T-helper 1 cell (primary cell): ENCODE data around the gene TSR1.

Source experiments
- DNase-seq, 5 donors: peaks; one replicate each; pipeline ENCODE4 v3.0.0-alpha.2; 2012 to 2020
- total RNA-seq, 4 donors: gene quantifications; one replicate each; lab custom pipeline; 2026; lab: John Stamatoyannopoulos, UW

The TSR1 gene
- total RNA-seq: 45.2 to 66.8 (median 51.9) reads per million in 4 donors

DNA sequence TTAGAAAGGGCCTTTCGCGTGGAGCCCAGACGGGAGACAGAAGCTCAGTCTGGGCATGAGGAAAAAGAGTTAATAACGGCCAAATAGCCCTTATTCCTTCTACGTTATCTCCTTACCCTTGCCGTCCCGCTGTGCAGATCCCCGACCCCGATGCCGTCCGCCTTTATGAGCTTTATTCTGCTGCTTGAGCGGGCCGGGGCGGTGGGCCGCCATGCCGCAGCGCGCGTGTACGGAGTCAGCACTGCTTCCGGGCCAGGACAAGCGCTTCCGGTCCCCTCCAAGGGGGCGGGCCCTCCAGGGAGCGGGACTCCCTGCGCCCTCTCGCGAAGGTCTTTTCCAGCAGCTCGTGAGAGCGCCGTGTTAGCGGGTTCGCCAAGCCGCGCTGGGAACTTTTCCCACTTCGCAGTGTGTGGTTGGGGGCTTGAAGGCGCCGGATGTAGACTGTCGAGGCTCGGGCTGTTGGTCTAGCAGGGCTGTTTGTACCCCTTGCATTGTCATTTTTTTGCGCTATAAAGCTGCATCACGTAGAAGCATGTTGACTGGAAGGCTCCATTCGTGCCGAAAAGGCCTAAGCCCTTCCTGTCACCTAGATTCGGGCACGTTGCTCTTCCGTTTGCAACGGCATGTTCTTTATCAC is at the start of gene TSR1:
Gene TSR1 (minus strand): TSS at position 243 of the 637 bp plus-strand sequence. CDS start 30 bp downstream, at position 213.
- peak; percentile 81 to 88 (median 84) for DNase-seq

DNA sequence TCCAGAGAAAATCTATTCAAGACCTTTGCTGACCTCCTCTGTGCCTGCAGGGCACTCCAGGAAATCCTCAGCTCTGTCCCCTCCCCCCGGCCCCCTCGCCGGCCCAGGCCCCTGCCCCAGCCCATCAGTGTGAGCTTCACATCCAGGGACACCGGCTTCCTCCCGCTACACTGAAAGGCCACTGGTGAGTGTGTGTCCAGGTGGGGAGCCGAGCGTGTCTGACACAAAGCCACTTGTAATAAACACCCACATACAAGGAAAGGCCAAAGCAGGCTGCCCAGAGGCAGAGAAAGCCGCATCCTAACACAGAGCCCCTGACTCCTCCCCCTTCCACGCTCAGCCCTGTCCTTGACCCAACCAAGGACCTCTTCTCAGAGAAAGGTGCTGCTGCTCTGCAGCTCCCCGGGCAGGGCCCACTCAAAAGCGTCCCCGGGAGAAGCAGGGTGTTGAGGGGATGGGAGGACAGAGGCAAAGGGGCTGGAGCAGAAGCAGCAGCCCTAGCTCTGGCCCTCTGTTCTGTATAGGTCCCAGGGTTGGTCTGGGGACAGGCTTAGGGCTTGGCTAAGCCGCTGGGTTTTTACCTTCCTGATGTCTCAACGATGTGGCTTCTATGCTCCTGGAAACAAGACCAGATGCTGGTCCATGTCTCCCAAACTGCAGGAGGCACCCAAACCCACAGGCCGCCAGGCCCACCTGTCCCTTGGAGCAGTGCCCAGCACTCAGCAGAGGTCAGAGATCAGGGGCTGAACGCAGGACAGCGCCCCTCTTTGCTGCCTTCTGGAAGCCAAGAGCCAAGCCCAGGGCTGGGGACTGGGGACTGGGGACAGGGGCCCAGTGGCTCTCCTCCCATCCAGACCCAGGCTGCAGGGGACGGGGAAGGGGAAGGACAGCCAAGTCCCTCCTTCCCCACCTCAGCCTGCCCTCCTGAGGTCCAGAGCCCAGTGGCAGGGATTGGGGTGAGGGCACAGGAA is 49.3 kb upstream of the TSR1 start:
- no peak for DNase-seq

DNA sequence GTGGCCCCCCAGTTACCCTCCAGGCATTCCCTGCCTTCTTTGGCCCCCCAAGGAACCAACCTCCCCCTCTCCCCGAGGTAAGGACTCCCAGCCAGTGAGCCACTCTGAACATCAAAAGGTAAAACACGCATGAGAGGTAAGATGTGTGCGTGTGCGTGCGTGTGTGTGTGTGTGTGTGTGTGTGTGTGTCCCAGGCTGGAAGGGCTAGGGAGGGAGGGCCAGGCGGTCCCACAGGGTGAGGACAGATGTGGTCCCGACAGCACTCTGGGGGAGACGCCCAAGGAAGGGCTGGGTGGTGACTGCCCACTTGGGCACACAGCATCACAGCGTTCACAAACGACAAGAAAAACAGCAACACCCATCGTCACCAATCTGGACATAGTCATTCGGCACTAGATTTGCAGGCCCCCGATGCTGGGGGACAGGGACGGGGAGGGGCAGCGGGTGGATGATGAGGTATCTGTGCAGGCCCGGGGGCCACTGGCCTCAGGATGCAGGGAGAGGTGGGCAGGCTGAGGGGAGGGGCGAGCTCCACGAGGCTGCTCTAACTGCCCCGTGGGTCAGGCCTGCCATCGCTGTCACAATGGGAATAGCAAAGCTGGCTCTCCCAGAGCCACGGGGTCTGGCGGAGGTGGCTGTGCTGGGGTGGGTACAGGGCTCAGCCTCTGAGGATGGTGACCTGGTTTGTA is 48.3 kb upstream of the TSR1 start:
- no peak for DNase-seq

DNA sequence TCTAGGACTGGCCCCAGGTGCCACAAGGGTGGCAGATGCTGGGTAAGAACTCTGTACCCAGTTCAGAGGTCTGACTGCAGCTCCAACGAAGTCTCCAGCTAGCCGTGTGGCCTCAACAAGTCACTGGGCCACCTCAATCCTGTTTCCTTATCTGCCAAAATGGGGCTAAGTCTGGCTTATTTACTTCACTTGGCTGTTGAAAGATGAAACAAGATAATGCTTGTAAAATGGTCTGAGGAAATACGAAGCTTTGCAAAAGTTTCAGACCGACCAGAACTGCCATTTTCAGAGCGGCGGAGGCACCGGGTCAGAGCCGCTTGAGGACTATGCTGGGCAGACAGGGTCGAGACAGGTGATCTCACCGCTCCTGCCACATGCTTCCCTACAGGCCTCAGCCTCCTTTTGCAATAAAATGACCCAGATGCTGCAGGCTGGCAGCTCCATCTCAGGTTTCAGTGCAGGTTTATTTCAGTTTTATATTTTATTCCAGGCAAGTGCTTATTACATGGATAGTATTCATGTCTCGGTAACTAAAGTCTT is 47.4 kb upstream of the TSR1 start:
- no peak for DNase-seq

DNA sequence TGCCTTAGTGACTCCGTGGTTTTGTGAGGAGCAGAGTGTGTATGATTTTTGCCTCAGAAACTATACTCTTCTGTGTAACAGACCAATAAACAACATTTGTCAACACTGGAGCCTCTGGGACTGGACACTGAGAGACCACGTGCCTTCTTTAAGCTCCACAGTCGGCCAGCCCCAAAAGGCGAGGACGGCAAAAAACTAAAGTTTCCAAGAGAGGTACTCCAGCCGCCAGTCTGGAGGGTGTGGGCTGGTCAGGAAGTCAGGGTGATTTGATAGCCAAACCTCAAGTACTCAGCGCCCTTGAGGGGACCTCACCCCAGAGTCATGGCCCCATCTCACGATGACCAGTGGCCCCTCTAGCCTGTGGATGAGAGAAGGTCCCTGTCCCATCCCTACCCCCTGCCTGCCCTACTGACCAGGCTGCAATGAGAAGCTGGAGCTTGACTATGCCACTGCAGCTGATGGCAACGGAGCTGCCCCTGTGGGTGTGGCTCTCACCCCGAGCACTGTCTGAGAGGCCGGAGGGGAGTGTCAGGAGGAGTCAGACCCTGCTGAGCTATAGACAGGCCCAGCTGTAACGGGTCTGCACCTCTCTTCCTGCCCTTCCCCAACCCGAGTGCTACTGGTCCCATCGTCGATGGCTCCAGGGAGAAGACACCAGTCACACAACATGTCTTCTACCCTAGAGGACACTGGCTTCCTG is 44.8 kb upstream of the TSR1 start:
- DNase-seq: no peak

DNA sequence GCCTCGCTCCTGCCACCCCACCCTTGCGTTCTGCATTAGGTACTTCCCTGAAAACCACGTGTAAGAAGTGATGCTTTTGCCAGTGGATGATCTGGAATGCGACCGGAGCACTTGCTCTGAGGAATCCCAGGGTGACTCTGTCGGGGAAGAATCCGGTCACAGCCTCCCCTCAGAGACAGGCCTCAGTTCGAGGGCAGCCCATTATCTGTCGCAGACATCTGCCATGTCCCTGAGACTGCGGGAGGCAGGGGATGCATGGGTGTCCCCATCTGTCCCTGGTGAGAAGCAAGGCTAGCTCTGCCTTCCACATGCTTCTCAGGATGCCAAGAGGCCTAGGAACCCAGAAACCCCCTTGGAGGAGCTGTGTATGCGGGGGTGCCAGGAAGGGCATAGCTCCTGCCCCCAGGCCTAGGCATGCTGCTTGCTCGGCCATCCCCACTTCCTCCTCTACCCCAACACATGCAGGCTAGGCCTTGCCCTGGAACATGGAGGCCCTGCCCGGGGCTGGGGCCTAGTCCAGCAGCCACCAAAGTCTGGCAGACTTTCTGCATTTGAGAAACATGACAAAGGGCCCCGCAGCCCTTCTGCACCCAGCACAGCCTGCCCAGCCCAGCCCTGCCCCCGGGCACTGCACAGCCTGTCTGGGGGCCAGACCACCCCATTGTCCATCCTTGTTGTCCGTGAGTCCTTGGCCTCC is 44.1 kb upstream of the TSR1 start:
- DNase-seq: no peak

DNA sequence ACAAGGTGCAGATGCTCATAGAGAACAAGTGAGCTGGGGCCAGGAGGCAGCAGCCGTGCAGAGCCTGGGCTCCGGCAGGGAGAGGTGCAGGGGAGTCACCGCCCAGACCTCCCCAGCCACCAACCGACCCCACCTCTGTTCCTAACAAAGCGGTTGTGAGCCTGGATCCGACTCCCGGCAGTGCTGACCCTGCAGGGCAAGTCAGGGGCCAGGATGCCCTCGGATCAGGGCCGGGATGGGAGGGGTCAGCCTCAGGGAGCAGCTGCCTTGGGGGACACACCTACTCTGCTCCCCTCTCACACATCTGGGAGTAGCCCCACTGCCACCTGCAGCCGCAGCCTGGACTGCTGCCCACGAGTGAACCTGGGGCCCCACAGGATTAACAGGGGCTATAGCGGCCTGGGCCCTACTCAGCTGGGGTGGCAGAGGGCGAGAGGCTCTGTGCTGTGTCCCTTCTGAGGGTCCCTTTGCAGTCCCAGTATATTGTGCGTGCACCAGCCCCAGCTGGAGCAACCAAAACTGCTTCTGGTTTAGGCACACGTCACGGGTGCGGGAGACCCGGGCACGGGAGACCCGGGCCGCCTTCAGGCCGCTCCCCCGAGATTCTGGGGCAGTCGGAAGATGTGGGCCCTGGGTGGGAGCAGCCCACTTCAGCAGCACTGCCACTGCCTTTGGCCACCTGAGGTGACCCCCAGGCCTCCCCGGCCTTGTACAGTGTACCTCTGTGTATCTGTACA is 43.4 kb upstream of the TSR1 start:
- DNase-seq: no peak

DNA sequence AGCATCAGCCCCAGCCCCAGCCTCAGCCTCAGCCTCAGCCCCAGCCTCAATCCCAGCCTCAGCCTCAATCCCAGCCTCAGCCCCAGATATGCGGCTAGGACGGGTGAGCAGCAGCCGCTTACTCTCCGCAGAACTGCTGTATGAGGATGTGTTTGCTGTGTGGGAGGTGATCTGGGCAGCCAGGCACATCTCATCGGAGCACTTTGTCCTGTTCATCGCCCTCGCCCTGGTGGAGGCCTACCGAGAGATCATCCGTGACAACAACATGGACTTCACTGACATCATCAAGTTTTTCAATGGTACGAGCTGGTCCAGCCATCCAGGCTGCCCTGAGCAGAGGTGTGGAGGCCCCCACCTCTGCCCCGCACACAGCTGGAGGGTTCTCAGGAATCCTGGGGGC is 42.6 kb upstream of the TSR1 start:
- no peak for DNase-seq

DNA sequence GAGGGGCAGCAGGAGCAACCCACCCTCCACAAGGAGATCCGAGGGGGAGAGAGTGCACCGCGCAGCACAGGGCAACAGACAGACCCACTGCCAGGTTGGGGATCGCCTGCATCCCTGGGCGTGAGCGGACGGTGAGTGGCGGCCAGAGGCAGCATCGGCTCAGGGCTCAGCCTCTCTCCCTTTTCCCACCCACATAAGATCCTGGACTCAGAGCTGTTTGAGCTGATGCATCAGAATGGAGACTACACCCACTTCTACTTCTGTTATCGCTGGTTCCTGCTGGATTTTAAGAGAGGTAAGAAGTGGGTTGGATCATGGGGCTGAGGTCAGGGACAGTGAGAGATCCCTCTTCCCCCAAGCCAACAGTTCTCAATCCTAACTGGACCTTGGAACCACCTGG is 41.4 kb upstream of the TSR1 start:
- DNase-seq: no peak

DNA sequence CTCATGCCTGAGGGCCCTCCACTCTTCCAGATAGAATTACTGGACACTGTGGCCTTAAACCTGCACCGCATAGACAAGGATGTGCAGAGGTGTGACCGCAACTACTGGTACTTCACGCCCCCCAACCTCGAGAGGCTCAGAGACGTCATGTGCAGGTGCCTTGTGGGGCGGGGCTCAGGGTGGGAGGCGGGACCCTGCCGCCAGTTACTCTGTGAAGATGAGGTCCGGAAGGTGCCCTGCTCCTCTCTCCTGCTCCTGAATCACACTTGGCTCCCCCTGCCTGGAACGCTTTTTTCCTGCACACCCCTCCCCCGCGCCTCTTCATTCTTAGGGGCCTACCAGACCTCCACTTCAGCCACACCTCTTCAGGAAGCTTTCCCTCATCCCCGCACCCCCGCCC is 39.9 kb upstream of the TSR1 start:
- no peak for DNase-seq

DNA sequence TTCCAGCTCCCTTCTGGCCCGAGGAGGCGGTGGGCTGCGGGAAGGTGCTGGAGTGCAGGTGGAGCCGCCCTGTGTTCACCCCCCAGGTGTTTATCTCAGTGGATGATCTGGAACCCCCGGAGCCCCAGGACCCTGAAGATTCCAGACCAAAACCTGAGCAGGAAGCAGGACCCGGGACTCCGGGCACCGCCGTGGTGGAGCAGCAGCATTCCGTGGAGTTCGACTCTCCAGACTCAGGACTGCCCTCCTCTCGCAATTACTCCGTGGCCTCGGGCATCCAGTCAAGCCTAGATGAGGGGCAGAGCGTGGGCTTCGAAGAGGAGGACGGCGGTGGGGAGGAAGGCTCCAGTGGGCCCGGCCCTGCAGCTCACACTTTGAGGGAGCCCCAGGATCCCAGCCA is 39.1 kb upstream of the TSR1 start:
- DNase-seq: no peak

DNA sequence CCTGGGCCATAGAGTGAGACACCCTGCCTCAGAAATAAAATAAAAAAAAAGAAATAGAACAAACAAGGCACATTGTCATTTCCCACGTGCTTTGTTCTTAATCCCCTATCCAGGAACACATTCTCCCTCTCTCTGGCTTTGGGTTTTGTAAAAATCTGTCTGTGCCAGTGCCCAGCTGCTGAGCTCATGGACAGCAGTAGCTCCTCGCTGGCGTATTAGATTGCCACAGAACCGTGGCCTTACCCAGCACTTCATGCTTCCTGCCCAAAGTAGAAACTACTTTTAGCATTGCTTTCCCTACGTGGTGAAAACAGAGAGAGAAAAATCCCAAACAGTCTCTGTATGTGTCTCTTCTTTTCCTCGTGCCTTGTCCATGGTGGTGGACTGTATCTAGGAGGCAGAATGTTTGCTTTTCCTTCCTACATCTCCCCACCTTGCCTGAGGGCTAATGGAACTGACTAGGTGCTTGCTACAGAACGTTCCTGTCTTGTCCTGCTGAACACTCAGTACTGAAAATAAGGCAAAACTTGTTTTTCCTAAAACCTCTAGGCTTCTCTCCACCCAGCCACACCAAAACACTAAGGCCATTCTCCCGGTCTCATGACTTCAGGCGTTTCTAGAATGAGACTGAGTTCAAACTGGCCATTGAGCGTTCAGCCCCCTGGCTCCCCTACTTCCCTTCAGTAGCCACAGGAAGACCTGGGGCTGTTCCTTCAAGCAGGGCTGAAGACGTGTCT is 38.5 kb upstream of the TSR1 start:
- no peak for DNase-seq

DNA sequence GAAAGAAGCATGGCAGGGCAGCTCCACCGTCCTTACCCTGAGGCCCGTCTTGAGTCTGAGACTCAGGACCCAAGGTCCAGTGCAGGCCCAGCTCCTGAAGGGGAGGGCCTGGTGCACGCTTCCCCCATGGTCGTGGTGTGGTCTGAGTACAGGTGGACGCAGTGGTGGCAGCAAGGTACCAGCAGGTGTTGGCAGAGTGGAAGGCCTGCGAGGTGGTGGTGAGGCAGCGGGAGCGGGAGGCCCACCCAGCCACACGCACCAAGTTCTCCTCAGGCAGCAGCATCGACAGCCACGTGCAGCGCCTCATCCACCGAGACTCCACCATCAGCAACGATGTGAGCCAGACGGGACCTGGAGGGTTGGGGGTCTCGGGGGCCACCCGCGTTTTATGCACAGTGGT is 36.9 kb upstream of the TSR1 start:
- DNase-seq: no peak

DNA sequence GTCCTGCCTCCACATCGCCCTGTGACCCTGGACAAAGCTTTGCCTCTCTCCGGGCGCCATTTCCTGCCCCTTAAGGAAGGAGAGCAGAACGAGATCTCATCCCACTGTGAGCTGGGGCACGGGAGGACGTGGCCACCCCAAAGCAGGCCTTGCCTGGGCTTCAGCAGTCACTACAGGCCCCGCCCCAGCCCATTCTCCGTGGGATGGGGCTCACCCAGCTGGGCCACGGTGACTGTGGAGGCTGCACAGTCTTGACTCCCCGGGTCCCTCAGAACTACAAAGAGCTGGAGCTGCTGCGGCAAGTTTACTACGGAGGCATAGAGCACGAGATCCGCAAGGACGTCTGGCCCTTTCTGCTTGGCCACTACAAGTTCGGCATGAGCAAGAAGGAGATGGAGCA is 36.4 kb upstream of the TSR1 start:
- no peak for DNase-seq

DNA sequence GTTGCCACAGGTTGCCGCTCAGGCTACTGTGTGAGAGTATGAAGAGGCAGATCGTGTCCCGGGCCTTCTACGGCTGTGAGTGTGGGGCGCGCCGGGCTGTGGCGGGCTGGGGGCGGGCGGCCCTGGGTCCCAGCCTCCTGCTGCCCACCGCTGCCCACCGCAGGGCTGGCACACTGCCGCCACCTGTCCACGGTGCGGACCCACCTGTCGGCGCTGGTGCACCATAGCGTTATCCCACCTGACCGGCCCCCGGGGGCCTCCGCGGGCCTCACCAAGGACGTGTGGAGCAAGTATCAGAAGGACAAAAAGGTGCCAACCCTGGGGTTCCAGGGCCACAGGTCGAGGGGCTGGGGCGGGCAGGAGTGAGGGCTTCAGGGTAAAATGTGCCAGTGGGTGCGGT is 35.9 kb upstream of the TSR1 start:
- no peak for DNase-seq

DNA sequence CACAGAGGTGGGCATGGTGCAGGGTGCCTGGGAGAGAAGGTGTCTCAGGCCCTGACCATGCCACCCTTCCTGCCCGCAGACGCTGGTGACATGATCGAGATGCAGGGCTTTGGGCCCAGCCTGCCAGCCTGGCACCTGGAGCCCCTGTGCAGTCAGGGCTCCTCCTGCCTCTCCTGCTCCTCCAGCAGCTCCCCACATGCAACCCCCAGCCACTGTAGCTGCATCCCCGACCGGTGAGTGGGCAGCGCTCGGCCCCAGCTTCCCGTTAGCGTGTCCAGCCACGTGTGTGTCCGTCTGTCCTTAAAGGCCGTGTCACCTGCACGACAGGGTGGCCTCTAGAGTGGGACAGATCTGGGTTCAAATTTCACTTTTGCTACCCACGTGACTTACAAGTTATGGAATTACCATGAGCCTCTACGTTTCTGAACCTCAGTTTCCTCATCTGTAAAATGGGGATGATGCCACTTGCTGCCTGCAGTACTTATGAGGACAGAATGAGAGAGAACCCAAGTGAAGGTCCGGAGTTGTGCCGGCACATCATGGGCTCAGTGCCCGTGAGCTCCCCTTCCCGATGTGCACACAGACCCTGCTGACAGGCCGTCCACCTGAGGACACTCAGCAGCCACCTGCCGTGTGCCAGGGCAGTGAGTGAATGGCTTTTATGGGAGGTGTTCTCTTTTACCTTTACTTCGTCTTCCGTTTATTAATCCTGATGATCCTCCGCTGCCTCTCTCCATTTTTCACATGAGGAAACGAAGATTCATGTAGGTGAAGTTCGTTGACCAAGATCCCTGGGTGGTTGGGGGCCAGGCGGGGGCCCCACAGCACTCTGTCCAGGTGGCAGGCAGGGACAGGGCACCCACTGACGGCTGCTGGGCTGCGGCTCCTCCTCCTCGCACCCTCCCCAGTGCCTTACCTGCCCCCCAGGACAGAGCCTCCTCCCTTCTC is 35.2 kb upstream of the TSR1 start:
- no peak for DNase-seq

DNA sequence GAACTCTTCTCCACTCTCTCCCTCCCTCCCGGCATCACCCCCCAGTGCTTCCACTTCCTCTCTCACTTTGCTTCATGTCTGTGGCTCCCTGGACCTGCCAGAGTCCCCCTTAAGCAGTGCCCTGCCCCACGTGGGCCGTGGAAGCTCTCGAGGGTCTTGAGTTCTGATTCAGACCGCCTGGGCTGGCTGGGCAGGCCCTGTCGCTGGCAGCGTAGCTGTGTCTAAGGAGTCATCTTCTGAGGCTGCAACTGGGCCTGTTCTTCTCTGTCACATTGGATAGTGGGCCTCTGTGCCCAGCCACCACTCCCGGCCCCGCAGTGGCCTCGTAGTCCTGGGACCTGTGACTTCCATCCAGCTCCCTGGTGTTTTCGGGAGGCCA is 33.9 kb upstream of the TSR1 start:
- no peak for DNase-seq

DNA sequence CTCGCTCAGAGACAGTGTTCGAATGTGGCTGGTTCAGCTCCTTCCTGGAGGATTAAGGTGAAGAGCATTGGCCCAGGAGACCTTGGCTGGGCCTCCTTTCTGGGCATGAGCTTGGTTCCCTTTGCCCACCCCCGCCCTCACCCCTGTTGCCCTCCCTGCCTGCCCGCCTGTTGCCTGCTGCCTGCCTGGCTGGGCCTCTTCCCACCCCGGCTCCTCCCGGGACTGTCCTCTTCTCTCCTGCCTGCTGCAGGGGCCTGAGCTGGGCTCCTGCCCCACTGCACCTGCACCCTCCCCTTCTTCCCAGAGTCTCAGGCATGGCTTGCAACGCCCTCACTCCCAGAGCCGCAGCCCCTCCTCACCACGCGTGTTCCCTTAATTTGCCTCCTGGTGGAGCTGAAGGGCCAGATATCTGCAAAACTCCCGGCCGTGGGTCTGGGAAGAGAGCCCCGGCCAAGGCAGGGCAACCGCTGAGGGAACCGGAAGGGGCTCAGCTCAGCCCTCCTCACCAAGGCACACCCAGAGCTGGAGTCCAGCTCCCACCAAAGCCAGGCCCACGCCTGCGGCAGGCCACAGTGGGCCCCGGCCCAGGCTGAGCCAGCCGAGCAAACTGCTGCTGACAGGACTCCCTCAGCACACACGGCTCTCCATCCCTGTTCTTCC is 33.4 kb upstream of the TSR1 start:
- no peak for DNase-seq

DNA sequence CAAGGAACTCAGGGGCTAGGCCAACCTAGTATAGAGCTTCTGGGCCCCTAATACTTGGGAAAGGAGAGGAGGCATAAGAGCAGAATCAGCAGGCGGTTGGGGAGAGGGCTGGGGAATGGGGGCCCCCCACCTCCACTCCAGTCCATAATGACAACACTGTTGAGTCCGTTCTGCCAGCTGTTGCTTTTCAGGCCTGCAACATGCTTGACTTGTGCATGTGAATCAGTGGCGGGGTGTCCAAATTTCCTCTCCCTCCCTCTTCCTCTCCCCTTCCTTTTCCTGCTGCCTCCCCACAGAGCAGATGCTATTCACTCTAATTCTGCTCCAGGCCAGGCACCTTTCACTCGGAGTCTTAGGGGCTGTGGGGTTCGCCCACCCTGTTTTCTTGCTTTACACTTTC is 32.8 kb upstream of the TSR1 start:
- no peak for DNase-seq
